Measurements from ENCODE around the gene IDNK.
A peak's percentile ranks its signal among the peaks of the same experiment; 100 is the strongest.

Gene IDNK

GRCh38 chr9:83622433-83622938, 457 bp upstream of the IDNK start:
- no peaks in the 10 kb centered on the region for H3K36me3 Mint-ChIP-seq (ENCODE audit: low read depth)
- H3K9me3 Mint-ChIP-seq: no peaks in the 10 kb centered on the region
- peak overlapping the region; percentile 94 for H3K27ac Mint-ChIP-seq
- peaks cover 24% of the 10 kb centered on the region for H3K4me1 Mint-ChIP-seq
- peak; percentile 71 for DNase-seq
- H3K27me3 Mint-ChIP-seq: no peaks in the 10 kb centered on the region
- peak; percentile 45 for ATAC-seq
- H3K4me3 Mint-ChIP-seq: peak overlapping the region; percentile 84

GRCh38 chr9:83623679-83624076, 735 bp downstream of the IDNK start:
- Mint-ChIP-seq H3K27ac (peak overlapping the region; percentile 94), H3K27me3 (no peaks in the 10 kb centered on the region), H3K4me3 (peak overlapping the region; percentile 84), H3K4me1 (peaks cover 24% of the 10 kb centered on the region), H3K9me3 (no peaks in the 10 kb centered on the region), H3K36me3 (ENCODE audit: low read depth) (no peaks in the 10 kb centered on the region)
- peak; percentile 22 for ATAC-seq
- no peak for DNase-seq

GRCh38 chr9:83625178-83625577, 2.2 kb downstream of the IDNK start:
- no peaks in the 10 kb centered on the region for H3K27me3 Mint-ChIP-seq

GRCh38 chr9:83628540-83628939, 5.6 kb downstream of the IDNK start:
- no peak overlapping the region for H3K4me3 Mint-ChIP-seq
- H3K4me1 Mint-ChIP-seq: peaks cover 19% of the 10 kb centered on the region
- DNase-seq (no peak), ATAC-seq (no peak)
- no peaks in the 10 kb centered on the region for H3K27me3 Mint-ChIP-seq
- peaks cover 22% of the 10 kb centered on the region for H3K36me3 Mint-ChIP-seq (ENCODE audit: low read depth)
- peak overlapping the region; percentile 4 for H3K27ac Mint-ChIP-seq
- no peaks in the 10 kb centered on the region for H3K9me3 Mint-ChIP-seq

More at GRCh38 chr9:83625178-83625577, 2.2 kb downstream of the IDNK start:
- no peak for DNase-seq
- peaks cover 24% of the 10 kb centered on the region for H3K4me1 Mint-ChIP-seq
- no peak for ATAC-seq
- H3K9me3 Mint-ChIP-seq: no peaks in the 10 kb centered on the region
- H3K27ac Mint-ChIP-seq: no peak overlapping the region
- H3K36me3 Mint-ChIP-seq (ENCODE audit: low read depth): peaks cover 8% of the 10 kb centered on the region
- no peak overlapping the region for H3K4me3 Mint-ChIP-seq

GRCh38 chr9:83629433-83630104, 6.6 kb downstream of the IDNK start:
- Mint-ChIP-seq H3K27ac (no peak overlapping the region), H3K27me3 (no peaks in the 10 kb centered on the region), H3K9me3 (no peaks in the 10 kb centered on the region), H3K4me3 (no peak overlapping the region), H3K4me1 (peaks cover 9% of the 10 kb centered on the region), H3K36me3 (ENCODE audit: low read depth) (peaks cover 24% of the 10 kb centered on the region)
- ATAC-seq (no peak), DNase-seq (no peak)

- peaks cover 3% of the 10 kb centered on the region for H3K4me1 Mint-ChIP-seq
- H3K36me3 Mint-ChIP-seq (ENCODE audit: low read depth): peaks cover 24% of the 10 kb centered on the region
- no peak overlapping the region for H3K27ac Mint-ChIP-seq
- ATAC-seq (no peak), DNase-seq (no peak)
- H3K4me3 Mint-ChIP-seq: no peak overlapping the region
- no peaks in the 10 kb centered on the region for H3K9me3 Mint-ChIP-seq
- no peaks in the 10 kb centered on the region for H3K27me3 Mint-ChIP-seq
Measured at GRCh38 chr9:83630938-83631457, 8.1 kb downstream of the IDNK start.

- Mint-ChIP-seq H3K9me3 (no peaks in the 10 kb centered on the region), H3K27me3 (no peaks in the 10 kb centered on the region), H3K36me3 (ENCODE audit: low read depth) (peaks cover 28% of the 10 kb centered on the region), H3K27ac (no peak overlapping the region), H3K4me1 (no peaks in the 10 kb centered on the region), H3K4me3 (no peak overlapping the region)
- ATAC-seq (no peak), DNase-seq (no peak)
Measured at GRCh38 chr9:83633255-83633654, 10.3 kb downstream of the IDNK start.

- Mint-ChIP-seq H3K9me3 (no peaks in the 10 kb centered on the region), H3K27me3 (no peaks in the 10 kb centered on the region), H3K27ac (no peak overlapping the region), H3K4me1 (no peaks in the 10 kb centered on the region), H3K36me3 (ENCODE audit: low read depth) (peaks cover 28% of the 10 kb centered on the region), H3K4me3 (no peak overlapping the region)
- ATAC-seq (no peak), DNase-seq (no peak)
Measured at GRCh38 chr9:83633676-83634075, 10.7 kb downstream of the IDNK start.

GRCh38 chr9:83636813-83637212, 13.9 kb downstream of the IDNK start:
- ATAC-seq: no peak
- DNase-seq: no peak
- no peaks in the 10 kb centered on the region for H3K4me1 Mint-ChIP-seq
- H3K36me3 Mint-ChIP-seq (ENCODE audit: low read depth): peaks cover 18% of the 10 kb centered on the region
- H3K9me3 Mint-ChIP-seq: no peaks in the 10 kb centered on the region
- H3K27me3 Mint-ChIP-seq: no peaks in the 10 kb centered on the region
- H3K27ac Mint-ChIP-seq: no peak overlapping the region
- no peak overlapping the region for H3K4me3 Mint-ChIP-seq

- DNase-seq (no peak), ATAC-seq (no peak)
- peaks cover 15% of the 10 kb centered on the region for H3K36me3 Mint-ChIP-seq (ENCODE audit: low read depth)
Measured at GRCh38 chr9:83637389-83637788, 14.4 kb downstream of the IDNK start.

GRCh38 chr9:83639266-83639665, 16.3 kb downstream of the IDNK start:
- DNase-seq: no peak
- Mint-ChIP-seq H3K9me3 (no peaks in the 10 kb centered on the region), H3K27ac (no peak overlapping the region), H3K4me1 (no peaks in the 10 kb centered on the region), H3K4me3 (no peak overlapping the region), H3K36me3 (ENCODE audit: low read depth) (peaks cover 6% of the 10 kb centered on the region), H3K27me3 (no peaks in the 10 kb centered on the region)
- ATAC-seq: no peak

More at GRCh38 chr9:83637389-83637788, 14.4 kb downstream of the IDNK start:
- Mint-ChIP-seq H3K4me3 (no peak overlapping the region), H3K27ac (no peak overlapping the region), H3K4me1 (no peaks in the 10 kb centered on the region), H3K27me3 (no peaks in the 10 kb centered on the region), H3K9me3 (no peaks in the 10 kb centered on the region)

GRCh38 chr9:83642793-83643192, 19.9 kb downstream of the IDNK start:
- Mint-ChIP-seq H3K36me3 (ENCODE audit: low read depth) (peaks cover 4% of the 10 kb centered on the region), H3K9me3 (no peaks in the 10 kb centered on the region), H3K27me3 (no peaks in the 10 kb centered on the region), H3K4me3 (no peak overlapping the region), H3K27ac (no peak overlapping the region), H3K4me1 (no peaks in the 10 kb centered on the region)
- DNase-seq (no peak), ATAC-seq (no peak)

GRCh38 chr9:83646500-83647239, 23.7 kb downstream of the IDNK start:
- Mint-ChIP-seq H3K4me3 (no peak overlapping the region), H3K9me3 (no peaks in the 10 kb centered on the region), H3K36me3 (ENCODE audit: low read depth) (peaks cover 14% of the 10 kb centered on the region), H3K27me3 (no peaks in the 10 kb centered on the region), H3K4me1 (no peaks in the 10 kb centered on the region), H3K27ac (no peak overlapping the region)
- no peak for DNase-seq
- ATAC-seq: no peak

GRCh38 chr9:83649080-83649479, 26.1 kb downstream of the IDNK start:
- Mint-ChIP-seq H3K9me3 (no peaks in the 10 kb centered on the region), H3K4me1 (peaks cover under 1% of the 10 kb centered on the region), H3K36me3 (ENCODE audit: low read depth) (peaks cover 34% of the 10 kb centered on the region), H3K4me3 (no peak overlapping the region), H3K27me3 (no peaks in the 10 kb centered on the region), H3K27ac (no peak overlapping the region)
- ATAC-seq (peak; percentile 82), DNase-seq (peak; percentile 78)

- Mint-ChIP-seq H3K36me3 (ENCODE audit: low read depth) (peaks cover 39% of the 10 kb centered on the region), H3K4me3 (no peak overlapping the region), H3K9me3 (no peaks in the 10 kb centered on the region), H3K27ac (no peak overlapping the region), H3K27me3 (no peaks in the 10 kb centered on the region), H3K4me1 (peaks cover 5% of the 10 kb centered on the region)
- ATAC-seq: no peak
- no peak for DNase-seq
Measured at GRCh38 chr9:83649515-83649914, 26.6 kb downstream of the IDNK start.

Data from activated naive CD8-positive, alpha-beta T cell treated with anti-CD3 and anti-CD28 coated beads, Interleukin-2, amount 50 U/mL, for 24 hours (primary cell).